Parathyroid adenoma (tissue), 2 donors: Measurements from ENCODE around the gene TGFA.

ENCODE experiments used
- H2AFZ ChIP-seq: fragments of 300-600 bp; sonication (generic); one replicate; pipeline ENCODE4 v1.7.0; 2017; ENCODE audit warnings: antibody characterized with exemption, mild to moderate bottlenecking
- H3K27ac ChIP-seq: fragments of 300-600 bp; sonication (generic); one replicate; pipeline ENCODE4 v1.7.0; 2017
- H3K27me3 ChIP-seq: fragments of 300-600 bp; sonication (generic); one replicate; pipeline ENCODE4 v1.7.0; 2017; ENCODE audit warnings: low read length; ENCODE audit not compliant: control insufficient read depth, insufficient read depth
- H3K36me3 ChIP-seq: fragments of 300-600 bp; sonication (generic); one replicate; pipeline ENCODE4 v1.7.0; 2017; ENCODE audit warnings: low read length; ENCODE audit not compliant: control insufficient read depth, insufficient read depth
- H3K4me1 ChIP-seq: fragments of 300-600 bp; sonication (generic); one replicate; pipeline ENCODE4 v1.7.0; 2017; ENCODE audit warnings: control low read depth
- H3K4me2 ChIP-seq: fragments of 300-600 bp; sonication (generic); one replicate; pipeline ENCODE4 v1.7.0; 2017; ENCODE audit warnings: low read length
- H3K4me3 ChIP-seq: fragments of 300-600 bp; sonication (generic); one replicate; pipeline ENCODE4 v1.7.0; 2017; ENCODE audit warnings: low read depth, low read length
- H3K79me2 ChIP-seq: fragments of 300-600 bp; sonication (generic); one replicate; pipeline ENCODE4 v1.7.0; 2017; ENCODE audit warnings: control low read depth
- H3K9ac ChIP-seq: fragments of 300-600 bp; sonication (generic); one replicate; pipeline ENCODE4 v1.7.0; 2017; ENCODE audit warnings: mild to moderate bottlenecking
- H3K9me3 ChIP-seq: fragments of 300-600 bp; sonication (generic); one replicate; pipeline ENCODE4 v1.7.0; 2017; ENCODE audit warnings: low read length; ENCODE audit not compliant: control insufficient read depth
- CTCF ChIP-seq: fragments of 300-600 bp; sonication (generic); IDR thresholded peaks from one replicate; pipeline ENCODE4 v1.7.0; 2017; ENCODE audit warnings: antibody characterized with exemption, mild to moderate bottlenecking
- donor health status: primary hyperparathyroidism.

TGFA gene

GRCh38 chr2:70482401-70482800 is 71.2 kb downstream of the TGFA start:
- Histone ChIP-seq H3K4me2 (no peak overlapping the region), H3K4me3 (no peak overlapping the region), H3K79me2 (no peaks in the 10 kb centered on the region), H3K27me3 (no peaks in the 10 kb centered on the region), H3K27ac (no peak overlapping the region), H3K36me3 (no peaks in the 10 kb centered on the region), H2AFZ (no peak overlapping the region), H3K4me1 (no peaks in the 10 kb centered on the region), H3K9me3 (no peaks in the 10 kb centered on the region), H3K9ac (no peak overlapping the region)
- TF ChIP-seq CTCF, result no peak

GRCh38 chr2:70480468-70480867 is 73.2 kb downstream of the TGFA start:
- Histone ChIP-seq H3K27me3 (no peaks in the 10 kb centered on the region), H3K4me2 (no peak overlapping the region), H3K36me3 (no peaks in the 10 kb centered on the region), H3K79me2 (no peaks in the 10 kb centered on the region), H3K9me3 (no peaks in the 10 kb centered on the region), H3K4me3 (no peak overlapping the region), H3K4me1 (peaks cover under 1% of the 10 kb centered on the region), H3K9ac (no peak overlapping the region), H2AFZ (no peak overlapping the region), H3K27ac (no peak overlapping the region)
- no peak for TF ChIP-seq CTCF

- H3K27me3 ChIP-seq, result no peaks in the 10 kb centered on the region
- no peaks in the 10 kb centered on the region for H3K36me3 ChIP-seq
- no peak overlapping the region for H3K4me3 ChIP-seq
- TF ChIP-seq CTCF, result no peak
- no peak overlapping the region for H2AFZ ChIP-seq
- no peak overlapping the region for H3K27ac ChIP-seq
- H3K79me2 ChIP-seq, result no peaks in the 10 kb centered on the region
- peaks cover 4% of the 10 kb centered on the region for H3K4me1 ChIP-seq
- no peaks in the 10 kb centered on the region for H3K9me3 ChIP-seq
- H3K4me2 ChIP-seq, result no peak overlapping the region
- no peak overlapping the region for H3K9ac ChIP-seq
These were observed 73.8 kb downstream of the TGFA start for GRCh38 chr2:70479816-70480215.

GRCh38 chr2:70477441-70477844 is 76.2 kb downstream of the TGFA start:
- Histone ChIP-seq H3K4me1 (peaks cover 16% of the 10 kb centered on the region), H3K9me3 (no peaks in the 10 kb centered on the region), H3K4me2 (no peak overlapping the region), H3K79me2 (no peaks in the 10 kb centered on the region), H3K27me3 (no peaks in the 10 kb centered on the region), H3K4me3 (no peak overlapping the region), H3K9ac (no peak overlapping the region), H2AFZ (no peak overlapping the region), H3K27ac (no peak overlapping the region), H3K36me3 (no peaks in the 10 kb centered on the region)
- TF ChIP-seq CTCF, result no peak

GRCh38 chr2:70475266-70475665 is 78.4 kb downstream of the TGFA start:
- peaks cover 16% of the 10 kb centered on the region for H3K4me1 ChIP-seq
- H3K9me3 ChIP-seq, result no peaks in the 10 kb centered on the region
- H3K4me2 ChIP-seq, result no peak overlapping the region
- H2AFZ ChIP-seq, result no peak overlapping the region
- H3K27me3 ChIP-seq, result no peaks in the 10 kb centered on the region
- H3K79me2 ChIP-seq, result no peaks in the 10 kb centered on the region
- no peak overlapping the region for H3K4me3 ChIP-seq
- no peaks in the 10 kb centered on the region for H3K36me3 ChIP-seq
- TF ChIP-seq CTCF, result no peak
- no peak overlapping the region for H3K9ac ChIP-seq
- H3K27ac ChIP-seq, result no peak overlapping the region
